K562 (cell line): ENCODE results near the gene KRT28. TPM values are rescaled to one million over a fixed set of nuclear protein-coding genes. Genes with fewer than 3 reads are reported as not detected.

Experiments used
- CREM ChIP-seq: IDR thresholded peaks from 2 replicates; pipeline ENCODE4 v1.6.1; 2014; ENCODE audit warnings: antibody characterized with exemption, low read depth
- DLX4 ChIP-seq: fragments of 250-450 bp; sonication (Bioruptor Pico); IDR thresholded peaks from 2 replicates; pipeline ENCODE4 v1.6.1; 2021; ENCODE audit warnings: mild to moderate bottlenecking
- EP400 ChIP-seq: fragments of 450-650 bp; IDR thresholded peaks from 2 replicates; pipeline ENCODE4 v1.6.1; 2017; ENCODE audit warnings: antibody characterized with exemption, mild to moderate bottlenecking, moderate library complexity
- FOXA3 ChIP-seq, 2 experiments: fragments of 450-650 bp in 1 of 2; sonication (generic) in 1 of 2; formaldehyde crosslinking; IDR thresholded peaks in 1 of 2; conservative IDR thresholded peaks in 1 of 2; 2 replicates each; pipeline versions ENCODE4 v1.4.0 to v1.8.0; 2020 to 2022; ENCODE audit warnings: mild to moderate bottlenecking in 2 of 2, missing genetic modification reagents in 1 of 2
- HNRNPK ChIP-seq: fragments of 200-400 bp; formaldehyde crosslinking; IDR thresholded peaks from one replicate; pipeline ENCODE4 v1.6.1; 2018; ENCODE audit warnings: mild to moderate bottlenecking, low read depth, low read length; ENCODE audit not compliant: poor library complexity, severe bottlenecking
- IRF9 ChIP-seq: fragments of 450-650 bp; IDR thresholded peaks from 2 replicates; pipeline ENCODE4 v1.6.1; 2016; ENCODE audit warnings: missing biosample characterization, missing genetic modification characterization
- MEIS2 ChIP-seq: fragments of 450-650 bp; IDR thresholded peaks from 2 replicates; pipeline ENCODE4 v1.6.1; 2014; ENCODE audit warnings: mild to moderate bottlenecking; ENCODE audit not compliant: partially characterized antibody
- NCOA2 ChIP-seq, 2 experiments: fragments of 450-650 bp; IDR thresholded peaks; 2 replicates each; pipeline ENCODE4 v1.6.1; 2018; ENCODE audit warnings: mild to moderate bottlenecking in 2 of 2, moderate library complexity in 1 of 2; ENCODE audit not compliant: partially characterized antibody in 2 of 2
- PBX2 ChIP-seq, 2 experiments: IDR thresholded peaks in 1 of 2; conservative IDR thresholded peaks in 1 of 2; 2 replicates each; pipeline ENCODE4 v1.6.1; 2016; ENCODE audit warnings: low read depth in 2 of 2, mild to moderate bottlenecking in 1 of 2, missing compliant biosample characterization in 1 of 2, missing genetic modification characterization in 1 of 2, moderate library complexity in 1 of 2
- RBM15 ChIP-seq: fragments of 200-400 bp; formaldehyde crosslinking; IDR thresholded peaks from 2 replicates; pipeline ENCODE4 v1.6.1; 2018; ENCODE audit warnings: mild to moderate bottlenecking, low read length, moderate library complexity; ENCODE audit not compliant: insufficient read depth
- SNIP1 ChIP-seq: fragments of 450-650 bp; IDR thresholded peaks from 2 replicates; pipeline ENCODE4 v1.7.1; 2017; ENCODE audit warnings: low read depth, mild to moderate bottlenecking
- YY1 ChIP-seq, 3 experiments: IDR thresholded peaks; 2 replicates each; pipeline ENCODE4 v1.6.1; 2011; ENCODE audit warnings: low read length in 2 of 3, mild to moderate bottlenecking in 2 of 3, moderate library complexity in 2 of 3, borderline replicate concordance in 1 of 3, control low read depth in 1 of 3, low read depth in 1 of 3; ENCODE audit not compliant: insufficient read depth in 3 of 3, insufficient replicate concordance in 2 of 3, control insufficient read depth in 1 of 3, insufficient read length in 1 of 3; ENCODE audit errors: extremely low read depth in 1 of 3
- ZNF592 ChIP-seq: fragments of 450-650 bp; IDR thresholded peaks from 2 replicates; pipeline ENCODE4 v1.6.1; 2017; ENCODE audit warnings: antibody characterized with exemption, mild to moderate bottlenecking
- polyA plus RNA-seq, 8 experiments: library from polyadenylated mRNA; depleted of rRNA in 4 of 8; stranded (reverse) in 5 of 8; unstranded in 3 of 8; fragments of >200 nt; fragmentation: Nextera tagmentation in 2 of 8; fragmentation: Illumina TruSeq in 1 of 8; extraction: Ambion mirVana in 2 of 8; extraction: Trizol in 1 of 8; gene quantifications; 2 replicates each; pipeline versions ENCODE4 v1.2.1 to v1.2.3, GENCODE V29; 2011 to 2014; ENCODE audit warnings: inconsistent platforms in 1 of 8, missing spikeins in 1 of 8
- total RNA-seq, 7 experiments: library from RNA; depleted of rRNA in 6 of 7; stranded (reverse); fragments of >200 nt in 6 of 7; fragmentation: Illumina TruSeq in 2 of 7; extraction: Trizol in 2 of 7; gene quantifications; 2 replicates each; pipeline versions ENCODE4 v1.2.1 to v1.2.3, GENCODE V29; 2011 to 2021; ENCODE audit warnings: low replicate concordance in 1 of 7

KRT28 gene
- total and polyA plus RNA-seq, 9 of the 15 experiments (the other 6 are each of a cell fraction or from before 2014, with no cell fraction given) = not detected

- TF ChIP-seq PBX2 (CRISPR knock-in tag; IDR thresholded peaks at IDR 0.05; ENCODE audit: low read depth) (no peak), PBX2 (tag; conservative IDR thresholded peaks at IDR 0.05; ENCODE audit: low read depth) (peak; percentile 70), SNIP1 (no peak), DLX4 (CRISPR knock-in tag) (no peak), HNRNPK (no peak), MEIS2 (peak; percentile 76), IRF9 (tag) (no peak), FOXA3 (CRISPR knock-in tag; conservative IDR thresholded peaks at IDR 0.05 in 1 of 2, IDR thresholded peaks at IDR 0.05 in 1 of 2) (0 out of 4 replicates have a peak, but pooled peaks of 1 of the 2 experiments have one; percentile 17), RBM15 (no peak), ZNF592 (peak; percentile 69), YY1 (IDR thresholded peaks at IDR 0.05; ENCODE audit: borderline replicate concordance in 1 of 3, control insufficient read depth in 1 of 3, extremely low read depth in 1 of 3, insufficient read depth in 3 of 3, insufficient read length in 1 of 3, insufficient replicate concordance in 2 of 3, low read depth in 1 of 3, low read length in 2 of 3) (peak in 1 of 3 experiments; percentile 20), EP400 (peak; percentile 13; the same call in 1 of the 2 replicates), NCOA2 (IDR thresholded peaks at IDR 0.05; ENCODE audit: partially characterized antibody in 2 of 2) (no peak), CREM (0 out of 2 replicates have a peak, but pooled peaks have one; percentile 31)
These were observed 20.6 kb upstream of the KRT28 start (continued) for GRCh38 chr17:40820228-40820838.
